Peyer's patch (tissue), 4 donors: ENCODE data around the gene KRI1. TPM values are rescaled to one million over a fixed set of nuclear protein-coding genes. Genes with fewer than 3 reads are reported as not detected.

Experiments
- DNase-seq, 3 donors: peaks; one replicate each; pipeline ENCODE4 v3.0.0-alpha.2; 2017 to 2019
- H3K27ac ChIP-seq, 4 donors: fragments of 200-600 bp; sonication (generic); one replicate each; pipeline ENCODE4 v1.5.1; 2016 to 2019
- H3K27me3 ChIP-seq, 2 donors: fragments of 200-600 bp; sonication (generic); one replicate each; pipeline ENCODE4 v1.5.1; 2019
- H3K36me3 ChIP-seq, 3 donors: fragments of 200-600 bp; sonication (generic); one replicate each; pipeline ENCODE4 v1.5.1; 2016 to 2019
- H3K4me1 ChIP-seq, 4 donors: fragments of 200-600 bp; sonication (generic); one replicate each; pipeline ENCODE4 v1.5.1; 2016 to 2019
- H3K4me3 ChIP-seq, 4 donors: fragments of 200-600 bp; sonication (generic); 1 replicate in 3 of 4; 2 replicates in 1 of 4; pipeline ENCODE4 v1.5.1; 2016 to 2019; ENCODE audit warnings: mild to moderate bottlenecking in 1 of 4
- H3K9me3 ChIP-seq, 4 donors: fragments of 200-600 bp; sonication (generic); one replicate each; pipeline ENCODE4 v1.5.1; 2016 to 2019; ENCODE audit warnings: mild to moderate bottlenecking in 1 of 4
- CTCF ChIP-seq, 6 experiments: fragments of 450-650 bp in 4 of 6; fragments of 200-600 bp in 2 of 6; sonication (generic) in 1 of 6; IDR thresholded peaks; one replicate each; pipeline ENCODE4 v1.5.1; 2017 to 2019; ENCODE audit warnings: antibody characterized with exemption in 6 of 6, mild to moderate bottlenecking in 3 of 6, moderate library complexity in 1 of 6
- POLR2A ChIP-seq, 2 donors: fragments of 450-650 bp; IDR thresholded peaks; one replicate each; pipeline ENCODE4 v1.5.1; 2017; ENCODE audit warnings: antibody characterized with exemption in 2 of 2, mild to moderate bottlenecking in 2 of 2, moderate library complexity in 2 of 2
- total RNA-seq, 4 donors: library from RNA; depleted of rRNA; stranded (reverse); fragments of >200 nt; gene quantifications; one replicate each; pipeline ENCODE4 v1.1.0, GENCODE V29; 2016

KRI1 gene
- total RNA-seq, 4 donors from 2014 or later: 16.3 to 97.4 (median 20.0) TPM

GRCh38 chr19:10514211-10515145 is 51.3 kb downstream of the KRI1 start:
- no peak for TF ChIP-seq CTCF (IDR thresholded peaks at IDR 0.05)
- TF ChIP-seq POLR2A (IDR thresholded peaks at IDR 0.05): no peak
- H3K27ac ChIP-seq: no peak overlapping the region
- H3K4me3 ChIP-seq: peak overlapping the region in 1 of 4 donors; percentile 4
- H3K9me3 ChIP-seq: no peaks in the 10 kb centered on the region
- H3K36me3 ChIP-seq: no peaks in the 10 kb centered on the region
- H3K4me1 ChIP-seq: peaks cover 0 to 23% (median 10%) of the 10 kb centered on the region in 4 donors
- H3K27me3 ChIP-seq: peaks cover 0 to 40% of the 10 kb centered on the region in 2 donors
- no peak for DNase-seq

GRCh38 chr19:10513223-10513622 is 52.6 kb downstream of the KRI1 start:
- TF ChIP-seq POLR2A (IDR thresholded peaks at IDR 0.05): no peak
- TF ChIP-seq CTCF (IDR thresholded peaks at IDR 0.05): no peak
- Histone ChIP-seq H3K4me3 (no peak overlapping the region), H3K36me3 (no peaks in the 10 kb centered on the region), H3K4me1 (peaks cover 0 to 16% (median 7%) of the 10 kb centered on the region in 4 donors), H3K27ac (no peak overlapping the region), H3K9me3 (no peaks in the 10 kb centered on the region), H3K27me3 (peaks cover 0 to 34% of the 10 kb centered on the region in 2 donors)
- no peak for DNase-seq

GRCh38 chr19:10510301-10510802 is 55.5 kb downstream of the KRI1 start:
- Histone ChIP-seq H3K4me3 (no peak overlapping the region), H3K27me3 (peaks cover 0 to 22% of the 10 kb centered on the region in 2 donors), H3K36me3 (no peaks in the 10 kb centered on the region), H3K27ac (no peak overlapping the region), H3K4me1 (peaks cover 0 to 5% (median 3%) of the 10 kb centered on the region in 4 donors), H3K9me3 (no peaks in the 10 kb centered on the region)
- TF ChIP-seq POLR2A (IDR thresholded peaks at IDR 0.05) (no peak), CTCF (IDR thresholded peaks at IDR 0.05) (peak; percentile 34 to 78 (median 48))
- DNase-seq: peak in 2 of 3 donors; percentile 29 to 68

GRCh38 chr19:10508707-10509106 is 57.1 kb downstream of the KRI1 start:
- no peak for DNase-seq
- no peak overlapping the region for H3K4me3 ChIP-seq
- peaks cover 0 to 6% (median 3%) of the 10 kb centered on the region in 4 donors for H3K4me1 ChIP-seq
- no peaks in the 10 kb centered on the region for H3K9me3 ChIP-seq
- TF ChIP-seq CTCF (IDR thresholded peaks at IDR 0.05) (no peak), POLR2A (IDR thresholded peaks at IDR 0.05) (no peak)
- peaks cover 0 to 7% of the 10 kb centered on the region in 2 donors for H3K27me3 ChIP-seq
- no peaks in the 10 kb centered on the region for H3K36me3 ChIP-seq
- no peak overlapping the region for H3K27ac ChIP-seq

- H3K36me3 ChIP-seq: no peaks in the 10 kb centered on the region
- H3K4me3 ChIP-seq: no peak overlapping the region
- H3K27me3 ChIP-seq: no peaks in the 10 kb centered on the region
- peaks cover 0 to 6% (median 3%) of the 10 kb centered on the region in 4 donors for H3K4me1 ChIP-seq
- no peak for TF ChIP-seq POLR2A (IDR thresholded peaks at IDR 0.05)
- TF ChIP-seq CTCF (IDR thresholded peaks at IDR 0.05): no peak
- no peaks in the 10 kb centered on the region for H3K9me3 ChIP-seq
- DNase-seq: no peak
- no peak overlapping the region for H3K27ac ChIP-seq
Observed at GRCh38 chr19:10508036-10508435, 57.8 kb downstream of the KRI1 start.
